Suprapubic skin (tissue), 4 donors: Measurements from ENCODE around the gene KNG1.

Experiments
- POLR2A ChIP-seq, 2 donors: fragments of 450-650 bp; IDR thresholded peaks; one replicate each; pipeline ENCODE4 v1.6.1; 2017; ENCODE audit warnings: antibody characterized with exemption in 2 of 2, mild to moderate bottlenecking in 2 of 2, moderate library complexity in 2 of 2
- POLR2AphosphoS5 ChIP-seq, 3 donors: sonication (generic); formaldehyde crosslinking; IDR thresholded peaks; one replicate each; pipeline ENCODE4 v1.6.1; 2017; ENCODE audit warnings: antibody characterized with exemption in 3 of 3
- TF ChIP-seq, protein P1 (sequence below), 2 donors: fragments of 200-600 bp in 1 of 2; fragments of 450-650 bp in 1 of 2; sonication (generic) in 1 of 2; IDR thresholded peaks; one replicate each; pipeline ENCODE4 v1.5.1; 2016 to 2019; ENCODE audit warnings: antibody characterized with exemption in 2 of 2, mild to moderate bottlenecking in 1 of 2, moderate library complexity in 1 of 2

GRCh38 chr3:186788482-186789370 lies 71.6 kb downstream of the KNG1 start:
- TF ChIP-seq POLR2AphosphoS5 (IDR thresholded peaks at IDR 0.05) (no peak), POLR2A (IDR thresholded peaks at IDR 0.05) (no peak)
- TF ChIP-seq, protein P1, sequence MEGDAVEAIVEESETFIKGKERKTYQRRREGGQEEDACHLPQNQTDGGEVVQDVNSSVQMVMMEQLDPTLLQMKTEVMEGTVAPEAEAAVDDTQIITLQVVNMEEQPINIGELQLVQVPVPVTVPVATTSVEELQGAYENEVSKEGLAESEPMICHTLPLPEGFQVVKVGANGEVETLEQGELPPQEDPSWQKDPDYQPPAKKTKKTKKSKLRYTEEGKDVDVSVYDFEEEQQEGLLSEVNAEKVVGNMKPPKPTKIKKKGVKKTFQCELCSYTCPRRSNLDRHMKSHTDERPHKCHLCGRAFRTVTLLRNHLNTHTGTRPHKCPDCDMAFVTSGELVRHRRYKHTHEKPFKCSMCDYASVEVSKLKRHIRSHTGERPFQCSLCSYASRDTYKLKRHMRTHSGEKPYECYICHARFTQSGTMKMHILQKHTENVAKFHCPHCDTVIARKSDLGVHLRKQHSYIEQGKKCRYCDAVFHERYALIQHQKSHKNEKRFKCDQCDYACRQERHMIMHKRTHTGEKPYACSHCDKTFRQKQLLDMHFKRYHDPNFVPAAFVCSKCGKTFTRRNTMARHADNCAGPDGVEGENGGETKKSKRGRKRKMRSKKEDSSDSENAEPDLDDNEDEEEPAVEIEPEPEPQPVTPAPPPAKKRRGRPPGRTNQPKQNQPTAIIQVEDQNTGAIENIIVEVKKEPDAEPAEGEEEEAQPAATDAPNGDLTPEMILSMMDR (IDR thresholded peaks at IDR 0.05) = no peak
